GM23338 (cell line): ENCODE measurements around the gene BCL7C.

ENCODE experiments used
- CREB1 ChIP-seq: fragments of 250-450 bp; sonication (Bioruptor Pico); IDR thresholded peaks from 2 replicates; pipeline ENCODE4 v1.5.0; 2020; ENCODE audit warnings: low read depth, mild to moderate bottlenecking, moderate library complexity
- EZH2 ChIP-seq: fragments of 200-600 bp; sonication (generic); IDR thresholded peaks from one replicate; pipeline ENCODE4 v1.8.0; 2017; ENCODE audit warnings: antibody characterized with exemption, mild to moderate bottlenecking, low read depth; ENCODE audit not compliant: unreplicated experiment
- EZH2phosphoT487 ChIP-seq: fragments of 200-600 bp; sonication (generic); IDR thresholded peaks from one replicate; pipeline ENCODE4 v1.8.1; 2018; ENCODE audit warnings: antibody characterized with exemption; ENCODE audit not compliant: unreplicated experiment
- JUNB ChIP-seq: IDR thresholded peaks from one replicate; pipeline ENCODE4 v1.6.1; 2016; ENCODE audit warnings: antibody characterized with exemption; ENCODE audit not compliant: unreplicated experiment
- STAT1 ChIP-seq: IDR thresholded peaks from one replicate; pipeline ENCODE4 v1.6.1; 2016; ENCODE audit warnings: antibody characterized with exemption; ENCODE audit not compliant: unreplicated experiment
- TF ChIP-seq, protein P1 (sequence below): IDR thresholded peaks from one replicate; pipeline ENCODE4 v1.6.1; 2018; ENCODE audit warnings: antibody characterized with exemption; ENCODE audit not compliant: unreplicated experiment
- TF ChIP-seq, protein P2 (sequence below), 2 experiments: fragments of 200-600 bp in 1 of 2; sonication (generic) in 1 of 2; conservative IDR thresholded peaks; 2 replicates each; pipeline versions ENCODE4 v1.5.1 to v1.6.1; 2016 to 2017; ENCODE audit warnings: antibody characterized with exemption in 2 of 2, low read depth in 2 of 2, mild to moderate bottlenecking in 2 of 2, moderate library complexity in 1 of 2

DNA sequence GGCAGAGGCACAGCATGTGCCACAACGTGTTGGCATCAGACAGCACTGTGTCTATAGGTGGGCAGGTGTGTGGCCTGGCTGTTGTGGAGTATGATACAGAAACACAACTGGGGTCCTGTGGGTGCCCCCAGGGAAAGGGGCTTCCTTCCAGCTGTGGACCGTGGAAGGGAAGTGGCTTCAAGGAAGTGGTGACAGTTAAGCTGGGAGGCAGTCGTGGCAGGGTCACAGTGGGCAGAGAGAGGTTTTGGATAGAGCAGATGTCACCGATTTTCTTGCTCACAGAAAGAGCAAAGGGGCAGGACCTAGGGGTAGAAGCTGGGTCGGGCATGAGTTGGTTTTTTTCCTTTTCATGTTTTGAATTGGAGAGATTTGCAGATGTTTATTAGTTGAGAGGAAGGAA lies 43.8 kb upstream of the BCL7C start:
- TF ChIP-seq, protein P1, sequence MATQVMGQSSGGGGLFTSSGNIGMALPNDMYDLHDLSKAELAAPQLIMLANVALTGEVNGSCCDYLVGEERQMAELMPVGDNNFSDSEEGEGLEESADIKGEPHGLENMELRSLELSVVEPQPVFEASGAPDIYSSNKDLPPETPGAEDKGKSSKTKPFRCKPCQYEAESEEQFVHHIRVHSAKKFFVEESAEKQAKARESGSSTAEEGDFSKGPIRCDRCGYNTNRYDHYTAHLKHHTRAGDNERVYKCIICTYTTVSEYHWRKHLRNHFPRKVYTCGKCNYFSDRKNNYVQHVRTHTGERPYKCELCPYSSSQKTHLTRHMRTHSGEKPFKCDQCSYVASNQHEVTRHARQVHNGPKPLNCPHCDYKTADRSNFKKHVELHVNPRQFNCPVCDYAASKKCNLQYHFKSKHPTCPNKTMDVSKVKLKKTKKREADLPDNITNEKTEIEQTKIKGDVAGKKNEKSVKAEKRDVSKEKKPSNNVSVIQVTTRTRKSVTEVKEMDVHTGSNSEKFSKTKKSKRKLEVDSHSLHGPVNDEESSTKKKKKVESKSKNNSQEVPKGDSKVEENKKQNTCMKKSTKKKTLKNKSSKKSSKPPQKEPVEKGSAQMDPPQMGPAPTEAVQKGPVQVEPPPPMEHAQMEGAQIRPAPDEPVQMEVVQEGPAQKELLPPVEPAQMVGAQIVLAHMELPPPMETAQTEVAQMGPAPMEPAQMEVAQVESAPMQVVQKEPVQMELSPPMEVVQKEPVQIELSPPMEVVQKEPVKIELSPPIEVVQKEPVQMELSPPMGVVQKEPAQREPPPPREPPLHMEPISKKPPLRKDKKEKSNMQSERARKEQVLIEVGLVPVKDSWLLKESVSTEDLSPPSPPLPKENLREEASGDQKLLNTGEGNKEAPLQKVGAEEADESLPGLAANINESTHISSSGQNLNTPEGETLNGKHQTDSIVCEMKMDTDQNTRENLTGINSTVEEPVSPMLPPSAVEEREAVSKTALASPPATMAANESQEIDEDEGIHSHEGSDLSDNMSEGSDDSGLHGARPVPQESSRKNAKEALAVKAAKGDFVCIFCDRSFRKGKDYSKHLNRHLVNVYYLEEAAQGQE: no peak
- TF ChIP-seq JUNB (no peak), CREB1 (CRISPR knock-in tag) (no peak), STAT1 (no peak), EZH2phosphoT487 (no peak), EZH2 (no peak)
- TF ChIP-seq, protein P2, sequence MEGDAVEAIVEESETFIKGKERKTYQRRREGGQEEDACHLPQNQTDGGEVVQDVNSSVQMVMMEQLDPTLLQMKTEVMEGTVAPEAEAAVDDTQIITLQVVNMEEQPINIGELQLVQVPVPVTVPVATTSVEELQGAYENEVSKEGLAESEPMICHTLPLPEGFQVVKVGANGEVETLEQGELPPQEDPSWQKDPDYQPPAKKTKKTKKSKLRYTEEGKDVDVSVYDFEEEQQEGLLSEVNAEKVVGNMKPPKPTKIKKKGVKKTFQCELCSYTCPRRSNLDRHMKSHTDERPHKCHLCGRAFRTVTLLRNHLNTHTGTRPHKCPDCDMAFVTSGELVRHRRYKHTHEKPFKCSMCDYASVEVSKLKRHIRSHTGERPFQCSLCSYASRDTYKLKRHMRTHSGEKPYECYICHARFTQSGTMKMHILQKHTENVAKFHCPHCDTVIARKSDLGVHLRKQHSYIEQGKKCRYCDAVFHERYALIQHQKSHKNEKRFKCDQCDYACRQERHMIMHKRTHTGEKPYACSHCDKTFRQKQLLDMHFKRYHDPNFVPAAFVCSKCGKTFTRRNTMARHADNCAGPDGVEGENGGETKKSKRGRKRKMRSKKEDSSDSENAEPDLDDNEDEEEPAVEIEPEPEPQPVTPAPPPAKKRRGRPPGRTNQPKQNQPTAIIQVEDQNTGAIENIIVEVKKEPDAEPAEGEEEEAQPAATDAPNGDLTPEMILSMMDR (conservative IDR thresholded peaks at IDR 0.05; ENCODE audit: low read depth in 2 of 2): no peak
